GM23248 (cell line): ENCODE data around the gene ABL1. TPM values are rescaled to one million over a fixed set of nuclear protein-coding genes. Genes with fewer than 3 reads are reported as not detected.

Experiments
- DNase-seq: peaks from one replicate; pipeline ENCODE4 v3.0.0-alpha.2; 2015
- H2AFZ ChIP-seq: fragments of 200-600 bp; sonication (generic); 2 replicates; pipeline ENCODE4 v1.6.1; 2016; ENCODE audit warnings: antibody characterized with exemption
- H3F3A ChIP-seq: fragments of 200-600 bp; sonication (generic); 2 replicates; pipeline ENCODE4 v1.6.1; 2016; ENCODE audit warnings: mild to moderate bottlenecking, antibody characterized with exemption, mixed run types; ENCODE audit not compliant: insufficient read depth
- H3K27ac ChIP-seq: fragments of 200-600 bp; sonication (generic); 2 replicates; pipeline ENCODE4 v1.5.1; 2016; ENCODE audit warnings: mild to moderate bottlenecking
- H3K27me3 ChIP-seq: fragments of 200-600 bp; sonication (generic); replicated peaks from 2 replicates; pipeline ENCODE4 v1.6.1; 2016; ENCODE audit warnings: mild to moderate bottlenecking; ENCODE audit not compliant: insufficient read depth
- H3K36me3 ChIP-seq: fragments of 200-600 bp; sonication (generic); 2 replicates; pipeline ENCODE4 v1.6.1; 2016; ENCODE audit warnings: low read depth, mild to moderate bottlenecking
- H3K4me1 ChIP-seq: fragments of 200-600 bp; sonication (generic); 2 replicates; pipeline ENCODE4 v1.6.1; 2016; ENCODE audit warnings: mild to moderate bottlenecking; ENCODE audit not compliant: insufficient read depth
- H3K4me2 ChIP-seq: fragments of 200-600 bp; sonication (generic); one replicate; pipeline ENCODE4 v1.6.1; 2016; ENCODE audit warnings: mild to moderate bottlenecking; ENCODE audit not compliant: unreplicated experiment
- H3K4me3 ChIP-seq: fragments of 200-600 bp; sonication (generic); 2 replicates; pipeline ENCODE4 v1.5.1; 2016; ENCODE audit warnings: mild to moderate bottlenecking
- H3K79me2 ChIP-seq: fragments of 200-600 bp; sonication (generic); 2 replicates; pipeline ENCODE4 v1.6.1; 2016; ENCODE audit warnings: mild to moderate bottlenecking; ENCODE audit not compliant: insufficient read depth
- H3K9ac ChIP-seq: fragments of 200-600 bp; sonication (generic); 2 replicates; pipeline ENCODE4 v1.6.1; 2016; ENCODE audit warnings: mild to moderate bottlenecking
- H3K9me2 ChIP-seq: fragments of 200-600 bp; sonication (generic); 2 replicates; pipeline ENCODE4 v1.6.1; 2016; ENCODE audit warnings: mixed run types, mild to moderate bottlenecking, moderate library complexity; ENCODE audit not compliant: insufficient read depth
- H3K9me3 ChIP-seq: fragments of 200-600 bp; sonication (generic); one replicate; pipeline ENCODE4 v1.6.1; 2017; ENCODE audit warnings: low read depth
- H4K20me1 ChIP-seq: fragments of 200-600 bp; sonication (generic); 2 replicates; pipeline ENCODE4 v1.6.0; 2016; ENCODE audit not compliant: insufficient read depth
- EZH2 ChIP-seq: fragments of 200-600 bp; sonication (generic); IDR thresholded peaks from 2 replicates; pipeline ENCODE4 v1.6.1; 2018; ENCODE audit warnings: antibody characterized with exemption, mild to moderate bottlenecking; ENCODE audit not compliant: insufficient read depth, poor library complexity, severe bottlenecking
- EZH2phosphoT487 ChIP-seq: fragments of 200-600 bp; sonication (generic); IDR thresholded peaks from 2 replicates; pipeline ENCODE4 v1.6.1; 2018; ENCODE audit warnings: antibody characterized with exemption, moderate library complexity, mild to moderate bottlenecking, low read depth; ENCODE audit not compliant: insufficient read depth
- WGBS, 2 experiments: methylation state at CpG; one replicate each; pipeline ENCODE4 v1.1.6; 2015 to 2017; ENCODE audit warnings: low lambda C conversion rate in 2 of 2, low coverage in 1 of 2; ENCODE audit errors: missing lambda C conversion rate in 2 of 2; 5-methylcytosine and 5-hydroxymethylcytosine counted together
- in situ Hi-C: fragments of 300-500 bp; cut with MboI; formaldehyde crosslinking; loops from 2 replicates; pipeline ENCODE4 v1.15.0; 2020
- polyA plus RNA-seq: library from polyadenylated mRNA; unstranded; fragments of >200 nt; fragmentation: Nextera tagmentation; extraction: Ambion mirVana; gene quantifications from 2 replicates; pipeline ENCODE4 v1.2.1, GENCODE V29; 2016
- total RNA-seq: library from RNA; depleted of rRNA; stranded (reverse); fragments of >200 nt; shearing (Covaris generic); gene quantifications from 2 replicates; pipeline ENCODE4 v1.2.3, GENCODE V29; 2014

ABL1 gene
- total and polyA plus RNA-seq, 2 experiments from 2014 or later = 22.9 to 66.1 TPM

DNA sequence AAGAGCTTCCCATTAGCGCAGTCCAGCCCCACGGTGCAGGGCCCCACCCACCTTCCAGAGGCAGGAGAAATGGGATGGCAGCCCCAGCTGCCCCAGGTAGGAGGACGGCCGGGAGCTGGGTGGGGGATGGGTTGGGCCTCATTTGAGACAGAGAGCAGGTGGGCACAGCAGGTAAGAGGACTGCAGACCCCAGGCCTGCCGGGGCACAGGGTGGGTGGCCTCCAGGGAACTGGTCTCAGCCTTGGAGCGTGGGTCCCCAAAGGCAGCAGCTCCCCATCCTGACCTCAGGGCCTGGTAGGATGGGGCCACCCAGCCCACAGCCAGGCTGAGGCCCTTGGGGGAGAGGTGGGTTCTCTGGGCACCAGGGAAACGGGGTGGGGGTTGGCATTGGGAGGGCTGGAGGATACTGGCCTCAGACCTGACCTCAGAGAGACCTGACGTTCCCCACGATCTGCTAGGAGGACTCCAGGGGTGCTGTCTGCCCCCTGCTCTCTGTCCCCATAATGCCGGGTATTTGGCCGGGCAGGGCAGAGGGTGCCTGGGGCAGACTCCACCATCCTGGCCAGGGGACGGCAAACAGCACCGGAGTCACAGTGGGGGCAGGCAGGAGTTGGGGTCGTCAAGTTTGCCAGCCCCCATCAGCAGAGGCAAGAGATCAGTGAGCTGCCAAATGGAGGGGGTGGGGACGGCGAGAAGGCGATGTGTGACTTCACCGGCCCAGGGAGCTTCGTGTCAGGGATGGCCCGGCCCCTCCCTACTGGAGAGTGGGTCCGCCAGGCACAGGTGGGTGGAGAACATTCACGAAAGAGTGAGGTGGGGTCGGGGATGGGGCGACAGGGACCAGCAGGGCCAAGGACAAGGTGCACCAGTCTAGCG, 68.4 kb downstream of the ABL1 start:
- Histone ChIP-seq H3K4me1 (no peaks in the 10 kb centered on the region), H3K27ac (no peak overlapping the region), H3K4me3 (no peak overlapping the region), H3K79me2 (no peaks in the 10 kb centered on the region), H3K27me3 (no peaks in the 10 kb centered on the region), H2AFZ (no peak overlapping the region), H3K9me3 (no peaks in the 10 kb centered on the region), H3K36me3 (no peaks in the 10 kb centered on the region), H3K9ac (no peak overlapping the region), H3K4me2 (no peak overlapping the region), H4K20me1 (no peaks in the 10 kb centered on the region), H3K9me2 (no peaks in the 10 kb centered on the region), H3F3A (no peaks in the 10 kb centered on the region)
- 59 to 62% methylated on average over 22 to 25 of the region's 25 CpGs for WGBS, 2 experiments
- in situ Hi-C loops = no loop called here
- no peak for TF ChIP-seq EZH2
- no peak for TF ChIP-seq EZH2phosphoT487
- DNase-seq = no peak

GRCh38 chr9:130904070-130905044, 69.3 kb downstream of the ABL1 start:
- in situ Hi-C loops = no loop called here
- 87 to 88% methylated on average over 47 to 48 of the region's 48 CpGs for WGBS, 2 experiments

GRCh38 chr9:130905125-130905901, 70.3 kb downstream of the ABL1 start:
- WGBS, 2 experiments = 90 to 91% methylated on average over 24 of the region's 24 CpGs
- in situ Hi-C loops = no loop called here
- Histone ChIP-seq H3K9me2 (no peaks in the 10 kb centered on the region), H3K27me3 (no peaks in the 10 kb centered on the region), H3K4me3 (no peak overlapping the region), H2AFZ (no peak overlapping the region), H3K79me2 (no peaks in the 10 kb centered on the region), H3K9me3 (no peaks in the 10 kb centered on the region), H3K36me3 (no peaks in the 10 kb centered on the region), H3F3A (no peaks in the 10 kb centered on the region), H3K9ac (no peak overlapping the region), H4K20me1 (no peaks in the 10 kb centered on the region), H3K27ac (no peak overlapping the region), H3K4me2 (no peak overlapping the region), H3K4me1 (no peaks in the 10 kb centered on the region)
- DNase-seq = no peak
- TF ChIP-seq EZH2 (no peak), EZH2phosphoT487 (no peak)

More at GRCh38 chr9:130904070-130905044, 69.3 kb downstream of the ABL1 start:
- H2AFZ ChIP-seq = no peak overlapping the region
- H3K9me3 ChIP-seq = no peaks in the 10 kb centered on the region
- H3F3A ChIP-seq = no peaks in the 10 kb centered on the region
- TF ChIP-seq EZH2 = no peak
- no peak for TF ChIP-seq EZH2phosphoT487
- H3K4me3 ChIP-seq = no peak overlapping the region
- no peaks in the 10 kb centered on the region for H3K4me1 ChIP-seq
- H3K79me2 ChIP-seq = no peaks in the 10 kb centered on the region
- DNase-seq = no peak
- H3K27ac ChIP-seq = no peak overlapping the region
- no peak overlapping the region for H3K4me2 ChIP-seq
- no peak overlapping the region for H3K9ac ChIP-seq
- H3K27me3 ChIP-seq = no peaks in the 10 kb centered on the region
- no peaks in the 10 kb centered on the region for H4K20me1 ChIP-seq
- no peaks in the 10 kb centered on the region for H3K36me3 ChIP-seq
- no peaks in the 10 kb centered on the region for H3K9me2 ChIP-seq
